K562 (cell line): Measurements from ENCODE around the gene PSMC2. TPM values are rescaled to one million over a fixed set of nuclear protein-coding genes. Genes with fewer than 3 reads are reported as not detected.

Experiments
- ATF3 ChIP-seq, 2 experiments: fragments of 450-650 bp in 1 of 2; sonication (generic) in 1 of 2; formaldehyde crosslinking in 1 of 2; IDR thresholded peaks in 1 of 2; conservative IDR thresholded peaks in 1 of 2; 2 replicates each; pipeline versions ENCODE4 v1.6.1 to v1.8.1; 2016 to 2023; ENCODE audit warnings: mild to moderate bottlenecking in 2 of 2, moderate library complexity in 2 of 2, inconsistent platforms in 1 of 2, missing genetic modification reagents in 1 of 2
- CAMTA2 ChIP-seq: fragments of 250-450 bp; sonication (Bioruptor Pico); conservative IDR thresholded peaks from 2 replicates; pipeline ENCODE4 v1.5.1; 2022
- CBX1 ChIP-seq: sonication (generic); IDR thresholded peaks from 2 replicates; pipeline ENCODE4 v1.6.1; 2016; ENCODE audit warnings: antibody characterized with exemption, low read depth, mild to moderate bottlenecking
- IFI16 ChIP-seq: fragments of 250-450 bp; sonication (Bioruptor Pico); IDR thresholded peaks from 2 replicates; pipeline ENCODE4 v2.1.2; 2022; ENCODE audit warnings: mild to moderate bottlenecking, inconsistent platforms
- KLF10 ChIP-seq: fragments of 250-450 bp; sonication (Bioruptor Pico); IDR thresholded peaks from 2 replicates; pipeline ENCODE4 v1.6.1; 2021; ENCODE audit warnings: matching md5 sums
- MEIS2 ChIP-seq: fragments of 450-650 bp; IDR thresholded peaks from 2 replicates; pipeline ENCODE4 v1.6.1; 2014; ENCODE audit warnings: mild to moderate bottlenecking; ENCODE audit not compliant: partially characterized antibody
- NR3C1 ChIP-seq: sonication (generic); formaldehyde crosslinking; IDR thresholded peaks from 2 replicates; pipeline ENCODE4 v1.8.1; 2022; ENCODE audit warnings: missing genetic modification reagents
- PHB ChIP-seq: fragments of 250-450 bp; sonication (Bioruptor Pico); IDR thresholded peaks from 2 replicates; pipeline ENCODE4 v1.5.0; 2021
- PHTF2 ChIP-seq: fragments of 250-450 bp; sonication (Bioruptor Pico); IDR thresholded peaks from 2 replicates; pipeline ENCODE4 v1.5.0; 2021; ENCODE audit warnings: mild to moderate bottlenecking
- TFE3 ChIP-seq: fragments of 450-650 bp; formaldehyde crosslinking; IDR thresholded peaks from 2 replicates; pipeline ENCODE4 v1.4.0; 2020; ENCODE audit warnings: mild to moderate bottlenecking, mixed read lengths
- TSC22D4 ChIP-seq: fragments of 450-650 bp; IDR thresholded peaks from 2 replicates; pipeline ENCODE4 v1.6.1; 2016; ENCODE audit warnings: missing genetic modification characterization, missing biosample characterization, control low read depth
- XRCC4 ChIP-seq: IDR thresholded peaks from one replicate; pipeline ENCODE4 v1.6.1; 2011; ENCODE audit not compliant: insufficient read depth, insufficient read length; ENCODE audit errors: extremely low read depth
- ZNF143 ChIP-seq: sonication (generic); formaldehyde crosslinking; IDR thresholded peaks from 2 replicates; pipeline ENCODE4 v1.9.0; 2022; ENCODE audit warnings: mild to moderate bottlenecking, missing genetic modification reagents
- polyA plus RNA-seq, 8 experiments: library from polyadenylated mRNA; depleted of rRNA in 4 of 8; stranded (reverse) in 5 of 8; unstranded in 3 of 8; fragments of >200 nt; fragmentation: Nextera tagmentation in 2 of 8; fragmentation: Illumina TruSeq in 1 of 8; extraction: Ambion mirVana in 2 of 8; extraction: Trizol in 1 of 8; gene quantifications; 2 replicates each; pipeline versions ENCODE4 v1.2.1 to v1.2.3, GENCODE V29; 2011 to 2014; ENCODE audit warnings: inconsistent platforms in 1 of 8, missing spikeins in 1 of 8
- total RNA-seq, 7 experiments: library from RNA; depleted of rRNA in 6 of 7; stranded (reverse); fragments of >200 nt in 6 of 7; fragmentation: Illumina TruSeq in 2 of 7; extraction: Trizol in 2 of 7; gene quantifications; 2 replicates each; pipeline versions ENCODE4 v1.2.1 to v1.2.3, GENCODE V29; 2011 to 2021; ENCODE audit warnings: low replicate concordance in 1 of 7
- TF ChIP-seq, protein P1 (sequence below), 2 experiments: fragments of 450-650 bp; IDR thresholded peaks; 2 replicates each; pipeline ENCODE4 v1.6.1; 2016; ENCODE audit warnings: mild to moderate bottlenecking in 2 of 2, borderline replicate concordance in 1 of 2, low read depth in 1 of 2, moderate library complexity in 1 of 2
- TF ChIP-seq, protein P2 (sequence below): fragments of 200-800 bp; sonication (Bioruptor generic); IDR thresholded peaks from 2 replicates; pipeline ENCODE4 v1.6.1; 2017; ENCODE audit warnings: missing genetic modification characterization, missing compliant biosample characterization

PSMC2 gene
- total and polyA plus RNA-seq, 9 of the 15 experiments (the other 6 are each of a cell fraction or from before 2014, with no cell fraction given): 316 to 1,105 (median 511) TPM

- TF ChIP-seq CAMTA2 (CRISPR knock-in tag) (0 out of 2 replicates have a peak, but pooled peaks have one; percentile 79), ATF3 (IDR thresholded peaks at IDR 0.05) (no peak), ATF3 (CRISPR knock-in tag; conservative IDR thresholded peaks at IDR 0.05) (no peak), ZNF143 (CRISPR knock-in tag) (no peak), PHTF2 (CRISPR knock-in tag) (no peak), TFE3 (CRISPR knock-in tag) (no peak), NR3C1 (CRISPR knock-in tag) (no peak), KLF10 (no peak), PHB (CRISPR knock-in tag) (no peak), XRCC4 (no peak), CBX1 (peak; percentile 74), IFI16 (no peak), MEIS2 (no peak), TSC22D4 (no peak)
- TF ChIP-seq, protein P1, sequence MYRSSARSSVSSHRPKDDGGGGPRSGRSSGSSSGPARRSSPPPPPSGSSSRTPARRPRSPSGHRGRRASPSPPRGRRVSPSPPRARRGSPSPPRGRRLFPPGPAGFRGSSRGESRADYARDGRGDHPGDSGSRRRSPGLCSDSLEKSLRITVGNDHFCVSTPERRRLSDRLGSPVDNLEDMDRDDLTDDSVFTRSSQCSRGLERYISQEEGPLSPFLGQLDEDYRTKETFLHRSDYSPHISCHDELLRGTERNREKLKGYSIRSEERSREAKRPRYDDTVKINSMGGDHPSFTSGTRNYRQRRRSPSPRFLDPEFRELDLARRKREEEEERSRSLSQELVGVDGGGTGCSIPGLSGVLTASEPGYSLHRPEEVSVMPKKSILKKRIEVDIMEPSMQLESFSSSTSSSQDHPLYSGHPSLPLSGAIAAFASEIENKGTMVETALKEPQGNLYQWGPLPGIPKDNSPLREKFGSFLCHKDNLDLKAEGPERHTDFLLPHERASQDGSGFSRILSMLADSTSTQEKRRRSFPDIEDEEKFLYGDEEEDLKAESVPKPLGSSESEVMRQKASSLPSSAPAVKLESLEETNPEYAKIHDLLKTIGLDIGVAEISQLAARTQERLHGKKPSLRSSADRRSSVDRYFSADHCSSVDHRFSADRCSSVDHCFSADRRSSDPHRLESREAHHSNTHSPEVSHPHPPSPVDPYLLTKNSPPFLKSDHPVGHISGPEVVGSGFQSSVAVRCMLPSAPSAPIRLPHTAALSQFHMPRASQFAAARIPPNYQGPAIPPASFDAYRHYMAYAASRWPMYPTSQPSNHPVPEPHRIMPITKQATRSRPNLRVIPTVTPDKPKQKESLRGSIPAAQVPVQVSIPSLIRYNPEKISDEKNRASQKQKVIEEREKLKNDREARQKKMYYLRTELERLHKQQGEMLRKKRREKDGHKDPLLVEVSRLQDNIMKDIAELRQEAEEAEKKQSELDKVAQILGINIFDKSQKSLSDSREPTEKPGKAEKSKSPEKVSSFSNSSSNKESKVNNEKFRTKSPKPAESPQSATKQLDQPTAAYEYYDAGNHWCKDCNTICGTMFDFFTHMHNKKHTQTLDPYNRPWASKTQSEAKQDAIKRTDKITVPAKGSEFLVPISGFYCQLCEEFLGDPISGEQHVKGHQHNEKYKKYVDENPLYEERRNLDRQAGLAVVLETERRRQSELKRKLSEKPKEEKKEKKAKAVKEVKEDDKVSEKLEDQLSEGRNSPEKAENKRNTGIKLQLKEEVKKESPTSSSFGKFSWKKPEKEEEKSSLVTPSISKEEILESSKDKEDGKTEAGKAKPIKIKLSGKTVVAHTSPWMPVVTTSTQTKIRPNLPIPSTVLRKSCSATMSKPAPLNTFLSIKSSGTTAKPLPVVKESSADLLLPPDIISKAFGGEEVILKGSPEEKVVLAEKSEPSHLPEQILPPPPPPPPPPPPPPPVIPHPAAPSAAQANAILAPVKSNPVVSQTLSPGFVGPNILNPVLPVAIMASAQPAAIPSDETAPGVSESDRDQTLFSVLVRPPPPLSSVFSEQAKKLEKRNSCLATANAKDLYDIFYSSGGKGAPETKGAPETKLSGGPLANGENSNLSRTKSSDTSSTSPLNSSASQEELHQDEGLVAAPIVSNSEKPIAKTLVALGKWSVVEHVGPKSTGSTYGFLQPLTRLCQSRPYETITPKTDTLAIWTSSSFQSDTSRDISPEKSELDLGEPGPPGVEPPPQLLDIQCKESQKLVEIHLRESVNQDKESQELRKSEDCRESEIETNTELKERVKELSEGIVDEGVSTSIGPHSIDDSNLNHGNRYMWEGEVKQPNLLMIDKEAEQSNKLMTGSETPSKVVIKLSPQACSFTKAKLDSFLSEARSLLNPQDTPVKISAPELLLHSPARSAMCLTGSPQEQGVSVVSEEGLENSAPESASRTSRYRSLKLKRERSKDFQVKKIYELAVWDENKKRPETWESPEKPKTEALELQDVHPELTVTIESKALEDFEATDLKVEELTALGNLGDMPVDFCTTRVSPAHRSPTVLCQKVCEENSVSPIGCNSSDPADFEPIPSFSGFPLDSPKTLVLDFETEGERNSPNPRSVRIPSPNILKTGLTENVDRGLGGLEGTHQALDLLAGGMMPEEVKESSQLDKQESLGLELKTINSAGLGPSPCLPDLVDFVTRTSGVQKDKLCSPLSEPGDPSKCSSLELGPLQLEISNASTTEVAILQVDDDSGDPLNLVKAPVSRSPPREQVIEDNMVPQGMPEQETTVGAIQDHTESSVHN (IDR thresholded peaks at IDR 0.05; ENCODE audit: borderline replicate concordance in 1 of 2, low read depth in 1 of 2): peak in 1 of 2 experiments; percentile 69; a peak in 1 of 4 replicates
- TF ChIP-seq, protein P2, sequence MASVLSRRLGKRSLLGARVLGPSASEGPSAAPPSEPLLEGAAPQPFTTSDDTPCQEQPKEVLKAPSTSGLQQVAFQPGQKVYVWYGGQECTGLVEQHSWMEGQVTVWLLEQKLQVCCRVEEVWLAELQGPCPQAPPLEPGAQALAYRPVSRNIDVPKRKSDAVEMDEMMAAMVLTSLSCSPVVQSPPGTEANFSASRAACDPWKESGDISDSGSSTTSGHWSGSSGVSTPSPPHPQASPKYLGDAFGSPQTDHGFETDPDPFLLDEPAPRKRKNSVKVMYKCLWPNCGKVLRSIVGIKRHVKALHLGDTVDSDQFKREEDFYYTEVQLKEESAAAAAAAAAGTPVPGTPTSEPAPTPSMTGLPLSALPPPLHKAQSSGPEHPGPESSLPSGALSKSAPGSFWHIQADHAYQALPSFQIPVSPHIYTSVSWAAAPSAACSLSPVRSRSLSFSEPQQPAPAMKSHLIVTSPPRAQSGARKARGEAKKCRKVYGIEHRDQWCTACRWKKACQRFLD (CRISPR knock-in tag): peak; percentile 58; the same call in 1 of the 2 replicates
Observed at GRCh38 chr7:103344453-103345149, 2.8 kb upstream of the PSMC2 start, which contains the start of gene DNAJC2 (continued).
